CD4-positive, alpha-beta memory T cell (primary cell): ENCODE data around the gene LITAF. TPM values are rescaled to one million over a fixed set of nuclear protein-coding genes. Genes with fewer than 3 reads are reported as not detected.

Experiments
- CTCF ChIA-PET: fragments of 350-600 bp; sonication (Branson Sonifier 250); formaldehyde crosslinking; loops from one replicate; lab custom pipeline; 2021; ENCODE audit warnings: inconsistent platforms; ENCODE audit not compliant: partially characterized antibody; lab: Charles Lee
- POLR2A ChIA-PET: fragments of 350-600 bp; sonication (Branson Sonifier 250); formaldehyde crosslinking; loops from one replicate; lab custom pipeline; 2021; ENCODE audit not compliant: partially characterized antibody; lab: Charles Lee
- DNase-seq, 5 donors: peaks; one replicate each; pipeline versions ENCODE4 v3.0.0 to v3.0.0-alpha.2; 2020 to 2022; ENCODE audit warnings: mixed read lengths in 1 of 5
- H3K27ac ChIP-seq: one replicate; pipeline ENCODE4 v1.7.0; 2013; ENCODE audit warnings: low read depth, low read length
- H3K27me3 ChIP-seq: 2 replicates; pipeline ENCODE4 v1.7.0; 2013; ENCODE audit warnings: mild to moderate bottlenecking, low read length, moderate library complexity; ENCODE audit not compliant: insufficient read depth
- H3K36me3 ChIP-seq: 2 replicates; pipeline ENCODE4 v1.7.0; 2013; ENCODE audit warnings: mild to moderate bottlenecking, low read length, moderate library complexity; ENCODE audit not compliant: insufficient read depth
- H3K4me1 ChIP-seq: 2 replicates; pipeline ENCODE4 v1.7.0; 2013; ENCODE audit warnings: mild to moderate bottlenecking, low read length, moderate library complexity; ENCODE audit not compliant: insufficient read depth
- H3K4me3 ChIP-seq, 2 donors: one replicate each; pipeline ENCODE4 v1.7.0; 2013; ENCODE audit warnings: low read length in 2 of 2, mild to moderate bottlenecking in 1 of 2
- H3K9me3 ChIP-seq, 2 donors: one replicate each; pipeline ENCODE4 v1.7.0; 2013; ENCODE audit warnings: low read length in 2 of 2, control low read depth in 1 of 2; ENCODE audit not compliant: control insufficient read depth in 1 of 2
- H3K27ac Mint-ChIP-seq, 7 donors: one replicate each; pipeline ENCODE4 v1.8.0; 2020 to 2021; ENCODE audit warnings: mixed read lengths in 7 of 7, mild to moderate bottlenecking in 6 of 7, inconsistent platforms in 3 of 7, moderate library complexity in 3 of 7
- H3K27me3 Mint-ChIP-seq, 2 donors: one replicate each; pipeline ENCODE4 v1.8.0; 2020 to 2021; ENCODE audit warnings: mixed read lengths in 2 of 2
- H3K36me3 Mint-ChIP-seq, 2 donors: one replicate each; pipeline ENCODE4 v1.8.0; 2020 to 2021; ENCODE audit warnings: mixed read lengths in 2 of 2, inconsistent platforms in 1 of 2, mild to moderate bottlenecking in 1 of 2
- H3K4me1 Mint-ChIP-seq, 4 donors: one replicate each; pipeline ENCODE4 v1.8.0; 2020 to 2021; ENCODE audit warnings: mixed read lengths in 4 of 4, mild to moderate bottlenecking in 1 of 4
- H3K4me3 Mint-ChIP-seq, 8 donors: one replicate each; pipeline ENCODE4 v1.8.0; 2020 to 2021; ENCODE audit warnings: mixed read lengths in 8 of 8, mild to moderate bottlenecking in 7 of 8, moderate library complexity in 6 of 8, inconsistent platforms in 3 of 8
- H3K9me3 Mint-ChIP-seq, 8 donors: one replicate each; pipeline ENCODE4 v1.8.0; 2020 to 2021; ENCODE audit warnings: mixed read lengths in 8 of 8, mild to moderate bottlenecking in 5 of 8, inconsistent platforms in 3 of 8, moderate library complexity in 1 of 8
- intact Hi-C: fragments of 100-400 bp; cut with micrococcal nuclease; formaldehyde crosslinking; loops from one replicate; pipeline ENCODE4 v1.15.1; 2023
- polyA plus RNA-seq, 2 donors: library from polyadenylated mRNA; unstranded; fragments of 300-500 nt; fragmentation: Illumina TruSeq; gene quantifications; one replicate each; pipeline ENCODE4 v1.2.3, GENCODE V29; 2021
- total RNA-seq, 2 experiments: library from RNA; stranded (reverse); gene quantifications; one replicate each; pipeline ENCODE4 v1.2.3, GENCODE V29; 2021

Gene LITAF
- total and polyA plus RNA-seq, 4 experiments from 2014 or later = 155 to 496 (median 250) TPM

DNA sequence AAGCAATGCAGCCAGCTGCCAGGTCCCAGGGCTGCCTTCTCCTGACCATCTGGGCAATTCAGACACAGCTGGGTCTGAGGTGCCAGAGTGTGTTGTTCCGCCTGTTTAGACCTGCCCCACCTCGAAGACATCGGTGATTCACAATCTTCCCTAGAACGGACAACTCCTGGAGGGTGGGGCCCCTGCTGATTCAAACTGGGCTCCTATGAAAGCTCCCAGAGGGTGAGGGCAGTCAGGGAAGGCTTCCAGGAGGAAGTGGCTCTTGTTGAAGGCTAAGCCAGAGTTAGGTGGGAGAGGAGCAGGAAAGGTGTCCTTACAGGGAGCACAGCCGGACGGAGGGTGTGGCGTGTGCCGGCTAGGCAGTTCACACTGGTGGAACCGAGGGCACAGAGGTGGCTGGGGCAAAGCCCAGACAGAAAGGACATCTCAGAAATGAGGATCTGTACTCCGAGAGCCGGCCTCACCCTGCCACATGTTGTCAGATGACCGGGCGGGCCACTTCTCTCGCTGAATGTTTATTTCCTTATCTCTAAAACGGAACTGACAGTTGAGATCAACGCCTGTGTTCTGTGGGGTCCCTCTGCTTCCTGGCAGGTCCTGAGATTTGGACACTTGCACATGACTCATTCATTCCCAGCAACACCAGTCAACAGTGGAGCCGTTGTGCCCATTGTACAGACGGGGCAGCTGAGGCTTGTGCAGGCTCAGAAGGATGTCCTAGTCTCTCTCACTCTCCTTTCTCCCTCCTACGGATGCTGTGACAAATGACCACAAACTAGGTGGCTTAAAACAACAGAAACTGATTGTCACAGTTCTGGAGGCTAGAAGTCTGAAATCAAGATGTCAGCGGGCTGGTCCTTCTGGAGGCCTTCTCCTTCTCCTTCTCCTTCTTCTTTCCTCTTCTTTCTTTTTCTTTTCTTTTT lies 26.9 kb upstream of the LITAF start:
- H3K27ac Mint-ChIP-seq = peak overlapping the region in 6 of 7 donors; percentile 22 to 81 (median 74)
- Histone ChIP-seq H3K27me3 (no peaks in the 10 kb centered on the region), H3K4me3 (no peak overlapping the region), H3K9me3 (no peaks in the 10 kb centered on the region), H3K4me1 (peaks cover 24% of the 10 kb centered on the region), H3K27ac (no peak overlapping the region), H3K36me3 (no peaks in the 10 kb centered on the region)
- no peak for DNase-seq
- peaks cover 12 to 32% (median 22%) of the 10 kb centered on the region in 4 donors for H3K4me1 Mint-ChIP-seq
- H3K27me3 Mint-ChIP-seq = no peaks in the 10 kb centered on the region
- ChIA-PET POLR2A (interaction anchor here (0.8 to 3.0 kb wide), 4 partner anchors 9 to 27 kb away, joined by 3 to 17 read pairs (median 4); partner anchors contain the start of gene LITAF), CTCF (interaction anchor here (0.7 to 2.9 kb wide), 4 partner anchors 9 to 84 kb away, joined by 3 to 9 read pairs (median 4); no protein-coding TSS in a partner anchor)
- H3K4me3 Mint-ChIP-seq = peak overlapping the region in 6 of 8 donors; percentile 7 to 61 (median 20)
- H3K9me3 Mint-ChIP-seq = no peaks in the 10 kb centered on the region
- intact Hi-C loops = no loop called here
- no peaks in the 10 kb centered on the region for H3K36me3 Mint-ChIP-seq

DNA sequence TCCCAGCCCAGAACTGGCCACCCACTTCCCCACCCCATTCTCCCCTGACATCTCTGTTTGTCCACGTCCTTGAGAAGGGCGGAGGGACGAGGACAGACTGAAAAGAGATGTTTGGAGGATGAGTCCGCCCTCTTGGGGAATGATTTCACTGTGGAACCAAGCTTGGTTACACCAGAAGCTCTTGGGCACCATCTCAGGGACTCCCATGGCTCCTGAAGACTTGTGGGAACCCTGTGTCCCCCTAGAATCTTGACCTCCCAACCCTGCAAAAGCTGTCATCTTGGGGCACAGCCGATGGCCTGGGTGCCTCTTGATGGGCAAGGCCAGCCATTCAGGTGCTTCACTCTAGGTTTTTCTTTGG lies 25.9 kb upstream of the LITAF start:
- no peak for DNase-seq
- Mint-ChIP-seq H3K36me3 (no peaks in the 10 kb centered on the region), H3K27ac (peak overlapping the region in 2 of 7 donors; percentile 29 to 42), H3K9me3 (no peaks in the 10 kb centered on the region), H3K27me3 (no peaks in the 10 kb centered on the region), H3K4me1 (peaks cover 8 to 25% (median 17%) of the 10 kb centered on the region in 4 donors), H3K4me3 (no peak overlapping the region)
- ChIA-PET POLR2A (interaction anchor here (0.8 to 1.7 kb wide), 3 partner anchors 10 to 23 kb away, joined by 3 to 6 read pairs (median 3); no protein-coding TSS in a partner anchor), CTCF (interaction anchor here (1.2 to 1.8 kb wide), 2 partner anchors 10 to 81 kb away, joined by 3 to 5 read pairs; no protein-coding TSS in a partner anchor)
- no peak overlapping the region for H3K27ac ChIP-seq
- peaks cover 14% of the 10 kb centered on the region for H3K4me1 ChIP-seq
- intact Hi-C loops = no loop called here
- H3K36me3 ChIP-seq = no peaks in the 10 kb centered on the region
- no peak overlapping the region for H3K4me3 ChIP-seq
- H3K9me3 ChIP-seq = no peaks in the 10 kb centered on the region
- no peaks in the 10 kb centered on the region for H3K27me3 ChIP-seq

DNA sequence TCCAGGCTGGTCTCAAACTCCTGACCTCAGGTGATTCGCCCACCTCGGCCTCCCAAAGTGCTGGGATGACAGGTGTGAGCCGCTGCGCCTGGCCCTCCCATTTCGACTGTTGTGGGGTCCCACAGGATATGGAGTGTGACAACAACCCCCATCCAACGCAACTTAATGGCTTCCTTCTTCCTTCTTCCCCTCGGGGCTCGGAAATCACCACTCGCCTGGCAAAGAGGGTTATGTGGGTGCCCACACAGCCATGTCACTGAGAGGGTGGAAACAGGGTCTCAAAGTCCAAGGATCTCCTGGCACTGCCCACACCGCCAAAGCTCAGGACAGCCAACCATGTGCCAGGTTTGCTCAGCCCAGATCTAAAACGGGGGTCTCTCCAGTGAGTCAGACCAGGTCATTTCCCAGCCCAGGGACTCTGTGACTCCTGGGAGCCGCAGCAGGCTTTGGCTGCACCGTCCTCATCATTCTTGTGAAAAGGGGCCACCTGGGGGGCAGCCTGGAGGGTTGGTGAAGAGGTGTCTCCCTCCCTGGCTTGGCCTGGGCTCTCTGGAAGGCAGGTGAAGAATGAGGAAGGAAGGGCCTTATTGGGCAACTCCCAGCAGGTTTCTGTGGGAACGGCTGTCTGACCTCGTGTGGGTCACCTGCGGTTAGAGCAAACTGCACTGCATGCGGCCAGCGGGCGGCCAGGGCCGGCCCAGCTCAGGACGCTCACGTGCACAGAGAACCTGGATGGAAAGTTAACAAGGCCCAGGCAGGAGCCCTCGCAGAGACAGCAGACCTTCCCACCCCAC lies 25.3 kb upstream of the LITAF start:
- no peak overlapping the region for H3K27ac ChIP-seq
- no peaks in the 10 kb centered on the region for H3K27me3 ChIP-seq
- ChIA-PET CTCF (interaction anchor here (0.6 to 1.8 kb wide), 2 partner anchors 10 to 80 kb away, joined by 3 to 5 read pairs; no protein-coding TSS in a partner anchor), POLR2A (interaction anchor here (1.7 kb wide), 1 partner anchor 10 kb away, joined by 6 read pairs; no protein-coding TSS in a partner anchor)
- no peak for DNase-seq
- Mint-ChIP-seq H3K36me3 (no peaks in the 10 kb centered on the region), H3K27ac (peak overlapping the region in 2 of 7 donors; percentile 7 to 47), H3K27me3 (no peaks in the 10 kb centered on the region), H3K9me3 (no peaks in the 10 kb centered on the region), H3K4me1 (peaks cover 8 to 25% (median 16%) of the 10 kb centered on the region in 4 donors), H3K4me3 (no peak overlapping the region)
- no peak overlapping the region for H3K4me3 ChIP-seq
- H3K36me3 ChIP-seq = no peaks in the 10 kb centered on the region
- intact Hi-C loops = no loop called here
- H3K9me3 ChIP-seq = no peaks in the 10 kb centered on the region
- peaks cover 14% of the 10 kb centered on the region for H3K4me1 ChIP-seq

GRCh38 chr16:11610580-11610979 lies 23.9 kb upstream of the LITAF start:
- Mint-ChIP-seq H3K9me3 (no peaks in the 10 kb centered on the region), H3K27ac (no peak overlapping the region), H3K27me3 (no peaks in the 10 kb centered on the region), H3K36me3 (no peaks in the 10 kb centered on the region), H3K4me1 (peaks cover 8 to 25% (median 16%) of the 10 kb centered on the region in 4 donors), H3K4me3 (no peak overlapping the region)
- no peak overlapping the region for H3K4me3 ChIP-seq
- H3K9me3 ChIP-seq = no peaks in the 10 kb centered on the region
- no peak overlapping the region for H3K27ac ChIP-seq
- no peaks in the 10 kb centered on the region for H3K36me3 ChIP-seq
- peaks cover 8% of the 10 kb centered on the region for H3K4me1 ChIP-seq
- DNase-seq = no peak
- no peaks in the 10 kb centered on the region for H3K27me3 ChIP-seq
- intact Hi-C loops = no loop called here
- CTCF ChIA-PET = interaction anchor here (0.6 to 1.0 kb wide), 2 partner anchors 31 to 74 kb away, joined by 3 read pairs; no protein-coding TSS in a partner anchor
- POLR2A ChIA-PET = interaction anchor here (1.0 kb wide), 1 partner anchor 9 kb away, joined by 3 read pairs; no protein-coding TSS in a partner anchor

GRCh38 chr16:11610121-11610505 lies 23.4 kb upstream of the LITAF start:
- Histone ChIP-seq H3K36me3 (no peaks in the 10 kb centered on the region), H3K27me3 (no peaks in the 10 kb centered on the region), H3K4me1 (peaks cover 8% of the 10 kb centered on the region), H3K4me3 (no peak overlapping the region), H3K27ac (no peak overlapping the region), H3K9me3 (no peaks in the 10 kb centered on the region)
- intact Hi-C loops = no loop called here
- ChIA-PET CTCF (interaction anchor here (0.6 kb wide), 1 partner anchor 73 kb away, joined by 3 read pairs; no protein-coding TSS in a partner anchor), POLR2A (interaction anchor here (1.0 kb wide), 1 partner anchor 9 kb away, joined by 3 read pairs; no protein-coding TSS in a partner anchor)
- peaks cover 8 to 25% (median 16%) of the 10 kb centered on the region in 4 donors for H3K4me1 Mint-ChIP-seq
- no peaks in the 10 kb centered on the region for H3K9me3 Mint-ChIP-seq
- H3K36me3 Mint-ChIP-seq = no peaks in the 10 kb centered on the region
- peak overlapping the region in 1 of 7 donors; percentile 54 for H3K27ac Mint-ChIP-seq
- no peak for DNase-seq
- no peak overlapping the region for H3K4me3 Mint-ChIP-seq
- no peaks in the 10 kb centered on the region for H3K27me3 Mint-ChIP-seq

DNA sequence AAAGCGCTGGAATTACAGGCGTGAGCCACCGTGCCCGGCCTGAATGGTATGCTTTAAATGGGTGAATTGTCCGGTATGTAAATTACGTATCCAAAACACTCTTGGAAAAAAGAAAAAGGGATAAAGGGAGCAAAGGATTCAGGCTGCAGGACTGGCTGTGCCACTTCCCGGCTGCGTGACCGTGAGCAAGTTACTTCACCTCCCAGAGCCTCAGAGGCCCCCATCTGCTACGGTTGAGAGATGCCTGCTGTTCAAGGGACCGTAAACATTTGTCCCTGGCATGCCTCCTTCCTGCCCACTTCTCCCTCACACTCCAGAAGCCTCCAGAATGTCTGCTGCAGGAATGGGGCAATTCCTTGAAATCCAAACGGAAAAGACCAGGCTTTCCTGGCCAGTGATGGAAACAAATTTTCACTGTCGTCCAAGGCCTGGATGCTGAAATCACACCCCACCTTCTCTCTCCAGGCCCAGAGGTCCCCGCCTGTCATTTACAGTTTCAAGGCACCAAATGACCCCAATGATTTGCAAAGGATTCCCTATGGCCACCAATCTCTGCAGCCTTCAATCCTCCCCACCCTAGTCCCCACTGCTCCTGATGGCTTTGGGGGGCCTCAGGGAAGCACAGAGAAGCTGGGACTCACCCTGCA lies 22.9 kb upstream of the LITAF start:
- Mint-ChIP-seq H3K27ac (no peak overlapping the region), H3K36me3 (no peaks in the 10 kb centered on the region), H3K27me3 (no peaks in the 10 kb centered on the region), H3K4me1 (peaks cover 5 to 19% (median 13%) of the 10 kb centered on the region in 4 donors), H3K9me3 (no peaks in the 10 kb centered on the region), H3K4me3 (no peak overlapping the region)
- Histone ChIP-seq H3K4me1 (peaks cover 8% of the 10 kb centered on the region), H3K4me3 (no peak overlapping the region), H3K9me3 (no peaks in the 10 kb centered on the region), H3K36me3 (no peaks in the 10 kb centered on the region), H3K27me3 (no peaks in the 10 kb centered on the region), H3K27ac (no peak overlapping the region)
- ChIA-PET POLR2A (interaction anchor here (1.0 to 1.5 kb wide), 3 partner anchors 10 to 14 kb away, joined by 3 read pairs; no protein-coding TSS in a partner anchor), CTCF (interaction anchor here (0.6 kb wide), 1 partner anchor 73 kb away, joined by 3 read pairs; no protein-coding TSS in a partner anchor)
- DNase-seq = no peak
- intact Hi-C loops = no loop called here
